Middle frontal gyrus (tissue), 1 donor: Measurements from ENCODE around the gene C7orf57.
"Not testable (repeated sequence)": the region's sequence is repeated elsewhere in the genome, so short reads cannot be mapped to it uniquely, and the experiment has no call there.

ENCODE experiments used
- DNase-seq: peaks from one replicate; pipeline ENCODE4 v3.0.0-alpha.2; 2015; ENCODE audit warnings: low spot score; ENCODE audit errors: extremely low spot score

The C7orf57 gene

DNA sequence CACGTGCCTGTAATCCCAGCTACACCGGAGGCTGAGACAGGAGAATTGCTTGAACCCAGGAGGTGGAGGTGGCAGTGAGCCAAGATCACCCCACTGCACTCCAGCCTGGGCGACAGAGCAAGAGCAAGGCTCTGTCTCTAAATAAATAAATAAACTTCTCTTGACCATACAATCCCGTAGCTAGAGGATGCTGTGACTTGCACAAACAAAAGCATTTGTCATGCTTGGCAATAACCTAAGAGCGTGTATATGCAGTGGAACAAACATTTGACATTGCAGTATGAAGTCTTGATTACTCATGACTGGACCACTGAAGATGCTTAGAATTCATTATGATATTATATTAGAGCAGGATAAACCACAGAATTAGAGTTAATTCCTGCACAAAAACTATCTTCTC, 1.4 kb upstream of the C7orf57 start:
- DNase-seq = no peak

DNA sequence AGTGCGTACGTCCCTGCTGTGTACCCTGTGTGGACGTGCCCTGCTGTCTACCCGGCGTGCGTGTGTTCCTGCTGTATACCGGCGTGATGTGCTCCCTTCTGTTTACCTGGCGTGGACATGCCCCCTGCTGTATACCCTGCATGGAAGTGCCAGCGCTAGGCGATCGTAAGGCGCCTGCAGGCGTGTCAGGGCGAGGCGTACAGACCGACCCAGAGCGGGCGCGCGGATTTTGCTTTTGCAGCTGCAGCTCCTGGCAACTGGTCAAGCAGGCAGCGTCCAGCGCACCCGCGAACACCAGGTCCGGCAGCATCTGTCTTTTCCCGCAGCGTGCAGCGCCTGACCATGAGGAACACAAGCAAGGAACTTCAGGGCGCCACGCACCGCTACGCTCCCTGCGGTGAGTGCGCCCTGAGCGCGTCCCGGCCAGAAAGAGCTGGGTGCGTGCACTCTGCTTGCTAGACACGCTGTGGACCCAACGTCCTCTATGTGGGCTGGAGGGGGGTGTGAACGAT, 680 bp downstream of the C7orf57 start:
- DNase-seq = no peak

- no peak for DNase-seq
These were observed 3.6 kb downstream of the C7orf57 start for GRCh38 chr7:48038815-48039506.

GRCh38 chr7:48040944-48041652, 5.8 kb downstream of the C7orf57 start:
- no peak for DNase-seq

GRCh38 chr7:48041653-48041970, 6.3 kb downstream of the C7orf57 start:
- no peak for DNase-seq

GRCh38 chr7:48042216-48042615, 6.9 kb downstream of the C7orf57 start:
- no peak for DNase-seq

DNA sequence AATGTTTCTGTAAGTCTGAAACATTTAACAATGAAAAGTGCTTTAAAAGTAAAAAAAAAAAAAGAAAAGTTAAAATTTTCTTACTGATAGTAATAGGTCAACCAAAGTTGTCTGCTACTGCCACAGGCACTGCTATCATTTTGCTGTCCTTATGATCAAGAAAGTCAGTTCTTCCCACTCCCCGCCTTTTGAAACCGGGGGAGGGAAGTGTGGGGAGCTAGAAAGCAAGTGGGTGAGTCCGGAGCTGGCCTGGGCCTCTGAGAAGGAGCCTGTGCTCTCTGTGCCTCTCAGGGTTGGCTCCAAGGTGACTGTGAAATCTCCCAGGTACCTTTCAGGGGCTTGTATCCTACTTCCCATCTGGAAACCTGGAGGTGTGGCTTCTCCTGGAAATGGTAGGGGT, 7.3 kb downstream of the C7orf57 start:
- no peak for DNase-seq

DNA sequence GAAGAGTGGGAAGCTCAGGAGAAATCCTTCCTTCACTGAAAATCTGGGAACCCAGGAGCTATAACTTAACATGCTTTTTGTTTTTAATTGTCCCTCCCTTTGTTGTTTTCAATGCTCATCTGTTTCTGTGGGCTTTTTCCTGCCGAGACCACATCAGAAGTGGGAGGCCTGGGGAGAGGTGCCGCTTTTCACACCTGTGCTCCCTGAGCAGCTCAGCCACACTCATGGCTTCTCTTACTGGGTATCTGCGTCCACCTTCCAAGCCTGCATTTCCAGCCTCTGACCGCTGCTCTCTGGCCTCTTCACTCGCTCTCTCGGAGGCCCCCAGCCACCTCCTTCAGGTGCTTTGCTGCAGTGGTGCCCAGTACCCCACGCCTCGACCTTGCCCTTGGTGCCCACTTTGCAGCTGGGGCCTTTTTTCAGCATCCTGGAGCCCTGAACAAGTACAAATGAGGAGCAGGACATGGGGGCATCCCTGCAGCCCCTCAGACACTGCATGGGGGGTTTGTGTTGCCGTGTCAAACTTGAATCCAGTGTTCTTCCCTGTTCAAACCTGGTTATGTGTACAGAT, 9.9 kb downstream of the C7orf57 start:
- no peak for DNase-seq

GRCh38 chr7:48046458-48046857, 11.1 kb downstream of the C7orf57 start:
- DNase-seq = no peak

DNA sequence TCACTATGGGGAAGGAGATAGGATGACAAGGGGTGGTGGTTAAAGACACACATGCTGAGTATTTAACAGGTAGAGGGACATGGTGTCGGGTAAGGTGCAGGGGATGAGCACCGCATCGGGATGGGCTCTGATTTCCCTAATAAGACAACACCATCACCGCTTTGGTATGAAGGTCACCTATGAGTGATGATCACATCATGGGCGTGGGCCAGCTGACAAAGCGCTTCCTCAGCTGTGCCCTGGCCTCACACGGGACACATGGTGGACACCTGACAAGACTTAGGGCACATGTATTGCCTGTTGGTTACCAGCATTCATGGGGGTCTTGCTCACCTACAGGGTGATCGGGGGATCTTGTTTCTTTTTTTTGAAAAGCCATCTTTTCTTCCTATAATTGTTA, 12.8 kb downstream of the C7orf57 start:
- DNase-seq = no peak

GRCh38 chr7:48049850-48050249, 14.5 kb downstream of the C7orf57 start:
- DNase-seq = no peak

GRCh38 chr7:48052748-48053147, 17.4 kb downstream of the C7orf57 start:
- DNase-seq = no peak

DNA sequence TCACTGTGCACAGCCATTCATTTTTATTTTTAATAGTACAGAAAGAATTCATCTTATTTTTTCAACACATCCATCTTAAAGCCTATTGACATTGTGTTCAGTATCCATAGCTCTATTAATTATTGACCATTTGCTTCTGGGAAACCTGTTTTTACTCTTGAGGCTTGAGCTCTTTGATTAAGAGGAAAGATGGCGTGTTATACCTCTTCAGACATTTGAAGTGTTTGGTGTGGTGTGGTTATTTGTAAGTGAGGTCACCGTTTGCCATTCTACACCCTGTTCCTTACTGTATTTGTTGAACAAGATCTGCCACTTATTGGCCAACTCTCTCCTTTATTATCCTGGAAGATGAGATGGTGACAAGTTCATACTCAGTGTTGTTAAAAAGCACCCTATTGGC, 18.4 kb downstream of the C7orf57 start:
- no peak for DNase-seq

DNA sequence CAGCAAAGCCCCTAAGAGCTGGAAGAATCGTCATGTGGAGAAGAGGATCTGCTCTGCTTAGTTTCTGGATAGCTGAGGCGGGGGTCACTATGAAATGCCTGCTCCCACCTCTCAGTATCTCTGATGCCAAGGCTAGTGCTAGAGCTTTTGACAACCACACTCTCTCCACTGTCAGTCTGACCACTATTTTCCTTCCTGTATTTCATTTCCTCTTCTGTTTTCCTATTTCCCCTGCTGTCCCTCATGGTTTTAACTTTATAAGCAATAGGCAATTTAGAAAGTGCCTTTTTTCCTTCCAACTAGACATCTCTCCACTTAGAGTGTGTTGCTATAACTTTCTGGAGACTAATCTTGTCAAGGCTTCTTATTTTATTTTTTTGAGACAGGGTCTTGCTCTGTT, 23.6 kb downstream of the C7orf57 start:
- DNase-seq = no peak

DNA sequence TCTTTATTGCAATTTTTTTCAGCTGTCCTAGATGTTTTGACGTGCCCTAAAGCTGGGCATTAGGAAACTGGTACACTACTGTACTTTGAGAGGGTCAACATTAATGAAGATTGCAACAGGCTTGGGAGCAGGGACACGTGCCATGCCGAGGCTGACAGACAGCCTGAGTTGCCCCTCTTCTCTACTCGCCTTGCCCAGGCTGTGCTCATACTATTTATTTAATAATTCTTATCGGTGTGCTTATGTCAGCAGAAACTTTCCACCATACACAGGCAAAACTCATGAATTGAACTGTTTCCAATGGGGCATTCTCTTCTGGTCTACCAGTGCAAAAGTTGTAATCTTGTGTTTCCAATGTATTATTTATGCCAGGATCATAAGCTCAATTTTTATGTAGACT, 24.4 kb downstream of the C7orf57 start:
- DNase-seq = no peak

DNA sequence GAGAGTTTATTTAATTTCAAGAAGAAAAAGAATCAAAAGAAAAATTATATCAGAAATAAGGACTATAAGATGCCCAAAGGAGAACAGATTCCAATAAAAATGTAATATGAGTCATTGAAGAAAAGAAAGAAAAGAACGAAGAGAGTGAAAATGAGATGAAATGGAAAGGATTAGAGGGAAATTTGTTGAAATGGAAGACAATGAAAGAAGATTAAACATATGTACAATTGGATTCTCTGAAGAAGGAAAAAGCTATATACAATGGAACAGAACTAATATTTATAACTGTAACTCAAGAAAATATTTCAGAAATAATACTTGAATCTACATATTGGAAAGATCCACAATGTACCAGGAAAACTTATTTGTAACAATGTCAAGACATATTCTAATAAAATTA, 28.6 kb downstream of the C7orf57 start:
- no peak for DNase-seq

DNA sequence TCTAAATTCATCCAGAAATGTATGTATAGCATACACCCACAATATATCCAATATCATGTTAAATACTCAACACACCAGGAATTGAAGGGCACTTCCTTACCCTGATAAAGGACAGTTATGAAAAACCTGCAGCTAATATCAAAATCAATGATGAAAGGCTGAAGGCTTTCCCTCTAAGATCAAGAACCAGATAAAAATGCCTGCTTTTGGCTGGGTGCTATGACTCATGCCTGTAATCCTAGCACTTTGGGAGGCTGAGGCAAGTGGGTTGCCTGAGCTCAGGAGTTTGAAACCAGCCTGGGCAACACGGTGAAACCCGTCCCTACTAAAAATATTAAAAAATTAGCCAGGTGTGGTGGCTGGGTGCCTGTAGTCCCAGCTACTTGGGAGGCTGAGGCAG, 32.1 kb downstream of the C7orf57 start:
- DNase-seq = no peak

GRCh38 chr7:48074204-48074654, 38.9 kb downstream of the C7orf57 start:
- no peak for DNase-seq

- DNase-seq = no peak
These were observed 42.1 kb downstream of the C7orf57 start for GRCh38 chr7:48077423-48077822.

GRCh38 chr7:48078470-48078869, 43.1 kb downstream of the C7orf57 start:
- no peak for DNase-seq

- DNase-seq = not testable (repeated sequence)
These were observed 47.0 kb downstream of the C7orf57 start for GRCh38 chr7:48082378-48082777.

GRCh38 chr7:48083114-48083830, 47.9 kb downstream of the C7orf57 start:
- no peak for DNase-seq
